ENCODE measurements around the gene PDGFA. TPM values are rescaled to one million over a fixed set of nuclear protein-coding genes. Genes with fewer than 3 reads are reported as not detected.

PDGFA gene
- total RNA-seq, 1 experiment from 2014 or later: 35.8 TPM

GRCh38 chr7:550881-551614 lies 31.4 kb upstream of the PDGFA start:
- Histone ChIP-seq H3K23ac (ENCODE audit: insufficient read length, low read depth, low read length) (no peak overlapping the region), H3K27ac (ENCODE audit: insufficient read length, low read depth, low read length) (no peak overlapping the region), H2BK15ac (ENCODE audit: low read depth, low read length) (no peak overlapping the region), H3K9me3 (ENCODE audit: control insufficient read depth, low read depth, low read length) (no peaks in the 10 kb centered on the region), H2BK12ac (ENCODE audit: insufficient read length, low read depth, low read length) (no peak overlapping the region), H2BK120ac (ENCODE audit: low read depth, low read length, poor library complexity, severe bottlenecking) (no peak overlapping the region), H3K27me3 (ENCODE audit: insufficient read depth, low read length) (no peaks in the 10 kb centered on the region), H3K4me2 (ENCODE audit: insufficient read depth, insufficient read length, low read length) (no peak overlapping the region), H4K91ac (ENCODE audit: insufficient read length, low read depth, low read length) (no peak overlapping the region), H3K9ac (ENCODE audit: extremely low read depth, insufficient read length, low read length) (no peak overlapping the region), H2BK5ac (ENCODE audit: insufficient read length, low read length) (no peak overlapping the region), H2BK20ac (ENCODE audit: low read depth, low read length, poor library complexity, severe bottlenecking) (no peak overlapping the region), H4K20me1 (ENCODE audit: control insufficient read depth, insufficient read depth, insufficient read length) (no peaks in the 10 kb centered on the region), H3K14ac (ENCODE audit: insufficient read depth, low read length) (no peak overlapping the region; the same call in 1 of the 2 replicates), H4K5ac (ENCODE audit: insufficient read length, low read depth, low read length) (no peak overlapping the region), H3K79me1 (ENCODE audit: insufficient read depth, low read depth, low read length, poor library complexity, severe bottlenecking) (no peaks in the 10 kb centered on the region), H3K4ac (ENCODE audit: low read depth, low read length) (no peak overlapping the region), H4K8ac (replicated peaks; ENCODE audit: insufficient read length, low read depth, low read length) (no peak overlapping the region), H3K56ac (ENCODE audit: insufficient read length, low read depth, low read length) (no peak overlapping the region), H3T11ph (ENCODE audit: low read length) (no peak overlapping the region), H3K4me1 (ENCODE audit: insufficient read depth, low read length) (no peaks in the 10 kb centered on the region), H3K18ac (ENCODE audit: insufficient read length, low read depth, low read length) (no peak overlapping the region), H2AFZ (ENCODE audit: low read length) (no peak overlapping the region), H3K23me2 (ENCODE audit: insufficient read length, low read depth, low read length, poor library complexity, severe bottlenecking) (no peaks in the 10 kb centered on the region), H3K79me2 (ENCODE audit: insufficient read depth, low read length) (no peaks in the 10 kb centered on the region), H2AK5ac (ENCODE audit: insufficient read length, low read length) (no peak overlapping the region)
- Mint-ChIP-seq H3K36me3 (ENCODE audit: insufficient read depth in 1 of 3, low read depth in 3 of 3) (peaks cover 0 to 4% (median 0%) of the 10 kb centered on the region in 3 experiments; a peak in 3 of 7 replicates), H3K4me3 (no peak overlapping the region), H3K27me3 (ENCODE audit: low read depth) (no peaks in the 10 kb centered on the region), H3K9me3 (no peaks in the 10 kb centered on the region), H3K4me1 (no peaks in the 10 kb centered on the region), H3K27ac (no peak overlapping the region)
- no peak for DNase-seq
- TF ChIP-seq, protein P1, sequence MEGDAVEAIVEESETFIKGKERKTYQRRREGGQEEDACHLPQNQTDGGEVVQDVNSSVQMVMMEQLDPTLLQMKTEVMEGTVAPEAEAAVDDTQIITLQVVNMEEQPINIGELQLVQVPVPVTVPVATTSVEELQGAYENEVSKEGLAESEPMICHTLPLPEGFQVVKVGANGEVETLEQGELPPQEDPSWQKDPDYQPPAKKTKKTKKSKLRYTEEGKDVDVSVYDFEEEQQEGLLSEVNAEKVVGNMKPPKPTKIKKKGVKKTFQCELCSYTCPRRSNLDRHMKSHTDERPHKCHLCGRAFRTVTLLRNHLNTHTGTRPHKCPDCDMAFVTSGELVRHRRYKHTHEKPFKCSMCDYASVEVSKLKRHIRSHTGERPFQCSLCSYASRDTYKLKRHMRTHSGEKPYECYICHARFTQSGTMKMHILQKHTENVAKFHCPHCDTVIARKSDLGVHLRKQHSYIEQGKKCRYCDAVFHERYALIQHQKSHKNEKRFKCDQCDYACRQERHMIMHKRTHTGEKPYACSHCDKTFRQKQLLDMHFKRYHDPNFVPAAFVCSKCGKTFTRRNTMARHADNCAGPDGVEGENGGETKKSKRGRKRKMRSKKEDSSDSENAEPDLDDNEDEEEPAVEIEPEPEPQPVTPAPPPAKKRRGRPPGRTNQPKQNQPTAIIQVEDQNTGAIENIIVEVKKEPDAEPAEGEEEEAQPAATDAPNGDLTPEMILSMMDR (conservative IDR thresholded peaks at IDR 0.05): no peak
- WGBS (ENCODE audit: extremely low coverage, insufficient read length, low lambda C conversion rate): no CpG with 5 or more reads among the region's 19 CpGs

Measured in H9 (cell line).